Mucosa of descending colon (tissue), 3 donors: ENCODE results near the gene PLEKHN1. TPM values are rescaled to one million over a fixed set of nuclear protein-coding genes. Genes with fewer than 3 reads are reported as not detected.

Experiments
- ATAC-seq: fragments of 200-7000 bp; cut with Tn5 transposase; one replicate; pipeline ENCODE4 v1.9.1; 2020; ENCODE audit warnings: mild to moderate bottlenecking, moderate library complexity
- DNase-seq, 3 donors: peaks; one replicate each; pipeline ENCODE4 v3.0.0-alpha.2; 2020
- H3K36me3 ChIP-seq: fragments of 200-600 bp; one replicate; pipeline ENCODE4 v1.8.0; 2021; ENCODE audit warnings: low read depth, mild to moderate bottlenecking
- H3K4me1 ChIP-seq: fragments of 200-600 bp; one replicate; pipeline ENCODE4 v1.8.0; 2021; ENCODE audit warnings: low read depth, mild to moderate bottlenecking
- H3K4me3 ChIP-seq: fragments of 200-600 bp; one replicate; pipeline ENCODE4 v1.8.0; 2021; ENCODE audit warnings: mild to moderate bottlenecking
- H3K9me3 ChIP-seq: fragments of 200-600 bp; one replicate; pipeline ENCODE4 v1.8.0; 2021; ENCODE audit warnings: mild to moderate bottlenecking
- CTCF ChIP-seq: fragments of 200-600 bp; IDR thresholded peaks from one replicate; pipeline ENCODE4 v1.8.0; 2022; ENCODE audit warnings: antibody characterized with exemption, mild to moderate bottlenecking
- intact Hi-C, 2 donors: fragments of 100-400 bp; cut with DNase I in 1 of 2; cut with micrococcal nuclease in 1 of 2; formaldehyde crosslinking; loops; one replicate each; pipeline versions ENCODE4 v1.11.0 to v1.11.1; 2022; cut with DNase I, micrococcal nuclease
- total RNA-seq, 3 donors: library from RNA; stranded (reverse); fragmentation: NEBNext Ultra II Directional in 2 of 3; extraction: Animal tissue kit (Norgen Biotek cat#: 25700) in 2 of 3; gene quantifications; one replicate each; pipeline versions ENCODE4 v1.2.1 to v1.2.4, GENCODE V29; 2021 to 2023
- donor health status: DM: no; HTN: no; CAD: no; lungs with moderate emphysema.
- donor health status: DM: no; HTN: no; CAD: no.
- donor health status: DM: no; HTN: yes; CAD: no.

PLEKHN1 gene
- total RNA-seq, 3 donors from 2014 or later, result 0.23 to 0.99 (median 0.32) TPM

- intact Hi-C loops, result no loop called here
- no peaks in the 10 kb centered on the region for H3K9me3 ChIP-seq
- H3K4me1 ChIP-seq, result peaks cover 27% of the 10 kb centered on the region
- no peak for TF ChIP-seq CTCF
- no peaks in the 10 kb centered on the region for H3K36me3 ChIP-seq
- peak; percentile 86 for ATAC-seq
- H3K4me3 ChIP-seq, result peak within 1 kb of the TSS; percentile 22
- peak; percentile 90 for DNase-seq
Measured at GRCh38 chr1:999725-1000356, 33.6 kb downstream of the PLEKHN1 start, which contains the start of gene HES4. TSS of gene HES4 (minus strand) at chr1:1000097. CDS start at chr1:999973, 124 bp downstream.

- no peaks in the 10 kb centered on the region for H3K36me3 ChIP-seq
- peak overlapping the region; percentile 6 for H3K4me3 ChIP-seq
- DNase-seq (peak; percentile 70 to 83 (median 79)), ATAC-seq (peak; percentile 44)
- intact Hi-C loops, result no loop called here
- no peaks in the 10 kb centered on the region for H3K9me3 ChIP-seq
- TF ChIP-seq CTCF, result no peak
- H3K4me1 ChIP-seq, result peaks cover 34% of the 10 kb centered on the region
Measured at GRCh38 chr1:1000357-1001056, 34.2 kb downstream of the PLEKHN1 start.

- intact Hi-C loops, result no loop called here
- Histone ChIP-seq H3K36me3 (no peaks in the 10 kb centered on the region), H3K4me3 (no peak overlapping the region), H3K9me3 (no peaks in the 10 kb centered on the region), H3K4me1 (peaks cover 40% of the 10 kb centered on the region)
- ATAC-seq (no peak), DNase-seq (peak in 1 of 3 donors; percentile 56)
- TF ChIP-seq CTCF, result no peak
Measured at GRCh38 chr1:1001057-1001783, 34.9 kb downstream of the PLEKHN1 start.

GRCh38 chr1:1003618-1004419 lies 37.5 kb downstream of the PLEKHN1 start:
- no peak for TF ChIP-seq CTCF
- no peaks in the 10 kb centered on the region for H3K36me3 ChIP-seq
- intact Hi-C loops, result no loop called here
- DNase-seq (peak; percentile 6 to 46 (median 35)), ATAC-seq (no peak)
- peaks cover 34% of the 10 kb centered on the region for H3K4me1 ChIP-seq
- H3K4me3 ChIP-seq, result no peak overlapping the region
- H3K9me3 ChIP-seq, result no peaks in the 10 kb centered on the region

GRCh38 chr1:1004420-1004779 lies 38.1 kb downstream of the PLEKHN1 start:
- ATAC-seq (no peak), DNase-seq (peak in 2 of 3 donors; percentile 28 to 44)
- H3K4me1 ChIP-seq, result peaks cover 30% of the 10 kb centered on the region
- intact Hi-C loops, result no loop called here
- H3K9me3 ChIP-seq, result no peaks in the 10 kb centered on the region
- H3K4me3 ChIP-seq, result no peak overlapping the region
- no peak for TF ChIP-seq CTCF
- H3K36me3 ChIP-seq, result no peaks in the 10 kb centered on the region
